Calu3 (cell line): ENCODE data around the gene LRP6. TPM values are rescaled to one million over a fixed set of nuclear protein-coding genes. Genes with fewer than 3 reads are reported as not detected.

Experiments
- BruUV-seq: library from RNA; stranded (reverse); fragments of 400-500 nt; replicated peaks from 2 replicates; lab custom pipeline; 2021; lab: Mats Ljungman, UMichigan
- CTCF ChIA-PET: fragments of 300-600 bp; sonication (Branson Sonifier 250); formaldehyde crosslinking; loops from one replicate; lab custom pipeline; 2022; ENCODE audit warnings: antibody characterized with exemption; lab: Charles Lee
- DNase-seq: peaks from one replicate; pipeline ENCODE4 v3.0.0; 2022
- H3K27ac Mint-ChIP-seq: one replicate; pipeline ENCODE4 v1.8.0; 2022; ENCODE audit warnings: mixed read lengths; ENCODE audit not compliant: unreplicated experiment
- H3K27me3 Mint-ChIP-seq: one replicate; pipeline ENCODE4 v1.8.0; 2022; ENCODE audit warnings: mixed read lengths; ENCODE audit not compliant: unreplicated experiment
- H3K36me3 Mint-ChIP-seq: one replicate; pipeline ENCODE4 v1.8.0; 2022; ENCODE audit warnings: mild to moderate bottlenecking, moderate library complexity, mixed read lengths; ENCODE audit not compliant: insufficient read depth, unreplicated experiment
- H3K4me1 Mint-ChIP-seq: one replicate; pipeline ENCODE4 v1.8.0; 2022; ENCODE audit warnings: mild to moderate bottlenecking, low read depth, mixed read lengths; ENCODE audit not compliant: unreplicated experiment
- H3K4me3 Mint-ChIP-seq: one replicate; pipeline ENCODE4 v1.8.0; 2022; ENCODE audit warnings: mild to moderate bottlenecking, low read depth, moderate library complexity, mixed read lengths; ENCODE audit not compliant: unreplicated experiment
- H3K9me3 Mint-ChIP-seq: one replicate; pipeline ENCODE4 v1.8.0; 2022; ENCODE audit warnings: low read depth, mixed read lengths; ENCODE audit not compliant: unreplicated experiment
- intact Hi-C: fragments of 100-400 bp; cut with micrococcal nuclease; formaldehyde crosslinking; loops from one replicate; pipeline ENCODE4 v1.10.0; 2022; ENCODE audit not compliant: unreplicated experiment
- total RNA-seq: library from RNA; stranded (reverse); gene quantifications from 2 replicates; pipeline ENCODE4 v1.2.3, GENCODE V29; 2022
- TF ChIP-seq, protein P1 (sequence below): fragments of 200-600 bp; IDR thresholded peaks from one replicate; pipeline ENCODE4 v1.8.0; 2022; ENCODE audit warnings: antibody characterized with exemption; ENCODE audit not compliant: unreplicated experiment

LRP6 gene
- total RNA-seq, 1 experiment from 2014 or later: 74.8 TPM

DNA sequence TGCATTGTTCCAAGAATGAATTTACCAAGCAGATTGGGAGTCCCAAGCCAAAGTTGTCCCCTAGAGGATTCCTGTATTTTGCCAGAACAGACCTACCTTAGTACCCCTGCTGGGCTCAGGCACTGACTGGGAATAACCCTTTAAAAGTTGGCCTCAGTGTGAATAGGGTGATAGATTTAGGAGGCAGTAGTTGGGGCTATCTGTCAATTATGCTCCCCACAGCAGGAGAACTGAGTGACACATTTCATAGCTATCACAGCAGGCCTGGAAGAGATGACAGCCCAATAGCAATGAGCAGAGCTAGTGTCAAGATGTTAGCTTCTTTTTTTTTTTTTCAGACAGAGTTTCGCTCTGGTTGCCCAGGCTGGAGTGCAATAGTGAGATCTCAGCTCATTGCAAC lies 14.3 kb upstream of the LRP6 start:
- peaks cover 4% of the 10 kb centered on the region for H3K9me3 Mint-ChIP-seq
- no peak overlapping the region for H3K4me3 Mint-ChIP-seq
- no peaks in the 10 kb centered on the region for H3K27me3 Mint-ChIP-seq
- CTCF ChIA-PET: no interaction called here
- peaks cover 34% of the 10 kb centered on the region for H3K4me1 Mint-ChIP-seq
- H3K36me3 Mint-ChIP-seq: no peaks in the 10 kb centered on the region
- no peak for DNase-seq
- no TSS peak for BruUV-seq
- H3K27ac Mint-ChIP-seq: no peak overlapping the region
- TF ChIP-seq, protein P1, sequence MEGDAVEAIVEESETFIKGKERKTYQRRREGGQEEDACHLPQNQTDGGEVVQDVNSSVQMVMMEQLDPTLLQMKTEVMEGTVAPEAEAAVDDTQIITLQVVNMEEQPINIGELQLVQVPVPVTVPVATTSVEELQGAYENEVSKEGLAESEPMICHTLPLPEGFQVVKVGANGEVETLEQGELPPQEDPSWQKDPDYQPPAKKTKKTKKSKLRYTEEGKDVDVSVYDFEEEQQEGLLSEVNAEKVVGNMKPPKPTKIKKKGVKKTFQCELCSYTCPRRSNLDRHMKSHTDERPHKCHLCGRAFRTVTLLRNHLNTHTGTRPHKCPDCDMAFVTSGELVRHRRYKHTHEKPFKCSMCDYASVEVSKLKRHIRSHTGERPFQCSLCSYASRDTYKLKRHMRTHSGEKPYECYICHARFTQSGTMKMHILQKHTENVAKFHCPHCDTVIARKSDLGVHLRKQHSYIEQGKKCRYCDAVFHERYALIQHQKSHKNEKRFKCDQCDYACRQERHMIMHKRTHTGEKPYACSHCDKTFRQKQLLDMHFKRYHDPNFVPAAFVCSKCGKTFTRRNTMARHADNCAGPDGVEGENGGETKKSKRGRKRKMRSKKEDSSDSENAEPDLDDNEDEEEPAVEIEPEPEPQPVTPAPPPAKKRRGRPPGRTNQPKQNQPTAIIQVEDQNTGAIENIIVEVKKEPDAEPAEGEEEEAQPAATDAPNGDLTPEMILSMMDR: no peak
- intact Hi-C loops: no loop called here

DNA sequence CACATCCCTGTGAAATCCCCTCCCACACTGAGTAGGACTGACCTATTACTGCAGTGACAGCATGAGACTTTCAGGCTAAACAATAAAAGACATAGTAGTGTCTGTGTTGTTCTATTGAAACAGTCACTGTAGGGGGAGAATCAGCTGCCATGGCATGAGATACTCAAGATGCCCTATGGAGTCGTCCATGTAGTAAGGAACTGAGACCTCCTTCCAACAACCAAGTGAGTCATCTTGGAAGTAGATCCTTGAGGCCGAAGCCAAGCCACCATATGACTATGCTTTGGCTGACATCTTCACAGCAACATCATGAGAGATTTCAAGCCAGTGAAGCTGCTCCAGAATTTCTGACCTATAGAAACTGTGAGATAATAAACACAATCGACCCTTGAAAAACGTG lies 12.1 kb upstream of the LRP6 start:
- CTCF ChIA-PET: interaction anchor here (1.5 kb wide), 1 partner anchor 53 kb away, joined by 4 read pairs; no protein-coding TSS in a partner anchor
- Mint-ChIP-seq H3K27ac (no peak overlapping the region), H3K4me3 (no peak overlapping the region), H3K4me1 (peaks cover 28% of the 10 kb centered on the region), H3K27me3 (no peaks in the 10 kb centered on the region), H3K9me3 (peaks cover 4% of the 10 kb centered on the region), H3K36me3 (no peaks in the 10 kb centered on the region)
- DNase-seq: no peak
- BruUV-seq: no TSS peak
- intact Hi-C loops: no loop called here
- TF ChIP-seq, protein P1: no peak

DNA sequence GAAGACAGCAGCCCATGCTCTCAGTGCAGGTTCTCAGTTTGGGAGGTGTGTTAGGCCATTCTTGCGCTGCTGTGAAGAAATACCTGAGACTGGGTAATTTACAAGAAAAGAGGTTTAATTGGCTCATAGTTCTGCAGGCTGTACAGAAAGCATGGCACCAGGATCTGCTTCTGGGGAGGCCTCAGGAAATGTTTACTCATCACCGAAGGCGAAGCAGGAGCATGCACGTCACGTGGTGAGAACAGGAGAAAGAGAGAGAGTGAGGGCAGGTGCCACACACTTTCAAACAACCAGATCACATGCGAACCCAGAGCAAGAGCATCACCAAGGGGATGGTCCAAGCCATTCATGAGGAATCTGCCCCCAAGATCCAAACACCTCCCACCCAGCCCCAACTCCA lies 9.0 kb upstream of the LRP6 start:
- no TSS peak for BruUV-seq
- CTCF ChIA-PET: no interaction called here
- Mint-ChIP-seq H3K9me3 (peaks cover 4% of the 10 kb centered on the region), H3K27ac (no peak overlapping the region), H3K36me3 (no peaks in the 10 kb centered on the region), H3K27me3 (no peaks in the 10 kb centered on the region), H3K4me1 (peaks cover 19% of the 10 kb centered on the region), H3K4me3 (no peak overlapping the region)
- DNase-seq: no peak
- TF ChIP-seq, protein P1: no peak
- intact Hi-C loops: no loop called here

DNA sequence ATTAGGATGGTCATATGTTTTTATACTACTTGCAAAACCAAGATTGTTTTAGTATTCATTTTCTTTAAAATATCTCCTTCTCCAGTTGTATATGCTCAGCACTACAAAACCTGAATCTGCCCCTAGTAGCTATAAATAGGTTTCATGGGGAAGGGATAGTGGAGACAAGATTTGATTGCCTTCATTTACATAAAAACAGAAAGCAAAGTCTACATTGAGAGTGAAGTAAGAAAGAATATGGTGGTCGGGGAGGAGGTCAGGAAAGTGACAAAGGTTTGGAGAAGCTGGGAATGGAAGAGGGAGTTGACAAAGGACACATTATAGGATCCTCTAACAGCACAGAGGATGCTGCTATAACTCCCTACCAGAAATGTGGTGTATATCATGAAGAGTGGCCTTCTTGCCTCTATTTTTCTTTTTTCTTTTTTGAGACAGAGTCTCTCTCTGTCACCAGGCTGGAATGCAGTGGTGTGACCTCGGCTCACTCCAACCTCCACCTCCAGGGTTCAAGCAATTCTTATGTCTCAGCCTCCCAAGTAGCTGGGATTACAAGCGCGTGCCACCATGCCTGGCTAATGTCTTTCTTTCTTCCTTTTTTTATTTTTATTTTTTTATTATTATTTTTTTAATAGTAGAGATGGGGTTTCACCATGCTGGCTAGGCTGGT lies 6.6 kb upstream of the LRP6 start:
- Mint-ChIP-seq H3K27me3 (no peaks in the 10 kb centered on the region), H3K4me3 (no peak overlapping the region), H3K36me3 (no peaks in the 10 kb centered on the region), H3K27ac (no peak overlapping the region), H3K9me3 (peaks cover 4% of the 10 kb centered on the region), H3K4me1 (peaks cover 26% of the 10 kb centered on the region)
- TF ChIP-seq, protein P1: no peak
- no TSS peak for BruUV-seq
- intact Hi-C loops: no loop called here
- CTCF ChIA-PET: interaction anchor here (0.7 kb wide), 1 partner anchor 607 kb away, joined by 3 read pairs; no protein-coding TSS in a partner anchor
- no peak for DNase-seq
